HG02571 (cell line): ENCODE results near the gene PTGER2.

Experiments used
- ATAC-seq: cut with Tn5 transposase; IDR thresholded peaks from one replicate; pipeline ENCODE4 v1.9.1; 2021; ENCODE audit warnings: mild to moderate bottlenecking, moderate library complexity; ENCODE audit not compliant: unreplicated experiment

PTGER2 gene, protein sequence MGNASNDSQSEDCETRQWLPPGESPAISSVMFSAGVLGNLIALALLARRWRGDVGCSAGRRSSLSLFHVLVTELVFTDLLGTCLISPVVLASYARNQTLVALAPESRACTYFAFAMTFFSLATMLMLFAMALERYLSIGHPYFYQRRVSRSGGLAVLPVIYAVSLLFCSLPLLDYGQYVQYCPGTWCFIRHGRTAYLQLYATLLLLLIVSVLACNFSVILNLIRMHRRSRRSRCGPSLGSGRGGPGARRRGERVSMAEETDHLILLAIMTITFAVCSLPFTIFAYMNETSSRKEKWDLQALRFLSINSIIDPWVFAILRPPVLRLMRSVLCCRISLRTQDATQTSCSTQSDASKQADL

DNA sequence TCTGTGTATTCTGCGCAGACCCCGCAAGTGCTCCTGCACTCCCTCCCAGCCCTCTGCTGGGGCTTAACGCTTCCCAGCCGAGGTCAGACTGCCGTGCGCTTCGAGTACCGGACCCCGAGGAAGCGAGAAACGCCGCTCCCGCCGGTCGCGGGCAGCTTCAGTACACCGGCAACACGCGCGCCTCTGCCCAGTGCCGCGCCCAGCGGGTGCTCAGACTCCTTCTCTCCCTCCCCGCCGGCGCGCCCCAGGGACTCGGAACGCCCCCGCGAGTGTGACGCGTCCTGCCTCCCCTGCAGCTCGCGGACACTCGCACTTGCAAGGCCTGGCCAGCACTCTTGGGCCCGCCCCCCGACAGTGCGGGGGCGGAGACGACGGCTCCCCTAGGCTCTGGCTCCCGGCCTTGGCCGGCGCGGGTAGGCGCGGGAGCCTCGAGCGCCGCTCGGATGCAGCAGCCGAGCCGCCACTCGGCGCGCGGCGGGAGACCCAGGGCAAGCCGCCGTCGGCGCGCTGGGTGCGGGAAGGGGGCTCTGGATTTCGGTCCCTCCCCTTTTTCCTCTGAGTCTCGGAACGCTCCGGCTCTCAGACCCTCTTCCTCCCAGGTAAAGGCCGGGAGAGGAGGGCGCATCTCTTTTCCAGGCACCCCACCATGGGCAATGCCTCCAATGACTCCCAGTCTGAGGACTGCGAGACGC, at the start of gene PTGER2:
Gene PTGER2 (plus strand): TSS at position 410 of the 692 bp plus-strand sequence. CDS start 237 bp downstream, at position 647.
- peak; percentile 49 for ATAC-seq

DNA sequence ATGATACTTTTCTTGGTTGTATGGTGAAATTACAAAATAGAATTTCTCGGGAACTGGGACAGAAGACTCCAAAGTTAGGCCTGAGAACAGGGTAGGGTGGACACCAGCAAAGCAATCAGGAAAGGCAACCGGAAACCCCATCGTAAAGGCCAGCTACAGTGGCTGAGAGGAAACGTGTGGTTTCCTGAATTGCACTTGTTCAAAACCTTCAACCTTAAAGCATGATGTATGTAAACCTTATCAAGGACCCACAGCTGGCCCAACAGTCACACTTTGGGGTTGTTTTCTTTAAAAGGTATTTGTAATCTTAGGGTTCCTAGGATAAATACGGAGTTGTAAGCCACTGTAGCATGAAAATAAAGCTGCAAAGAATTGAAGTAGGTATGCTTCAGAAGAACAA, 48.9 kb upstream of the PTGER2 start:
- no peak for ATAC-seq

DNA sequence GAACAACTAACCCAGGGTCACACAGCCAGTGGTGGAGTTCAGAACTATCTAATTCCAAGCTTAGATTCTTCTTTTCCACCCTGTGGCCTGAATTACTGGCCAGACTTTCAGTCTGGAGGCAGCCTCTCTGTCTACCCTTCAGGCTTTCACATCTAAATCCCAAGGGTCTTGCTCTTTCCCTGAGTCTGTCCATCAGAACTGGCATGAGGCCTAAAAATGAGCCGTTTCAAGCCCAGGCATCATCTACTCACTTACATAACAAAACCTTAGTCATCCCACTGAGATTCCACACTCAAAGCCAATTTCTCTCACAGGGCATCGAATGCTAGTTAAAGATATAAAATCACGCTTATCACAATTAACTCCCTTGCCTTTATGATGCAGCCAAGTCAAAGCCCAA, 47.9 kb upstream of the PTGER2 start:
- no peak for ATAC-seq

DNA sequence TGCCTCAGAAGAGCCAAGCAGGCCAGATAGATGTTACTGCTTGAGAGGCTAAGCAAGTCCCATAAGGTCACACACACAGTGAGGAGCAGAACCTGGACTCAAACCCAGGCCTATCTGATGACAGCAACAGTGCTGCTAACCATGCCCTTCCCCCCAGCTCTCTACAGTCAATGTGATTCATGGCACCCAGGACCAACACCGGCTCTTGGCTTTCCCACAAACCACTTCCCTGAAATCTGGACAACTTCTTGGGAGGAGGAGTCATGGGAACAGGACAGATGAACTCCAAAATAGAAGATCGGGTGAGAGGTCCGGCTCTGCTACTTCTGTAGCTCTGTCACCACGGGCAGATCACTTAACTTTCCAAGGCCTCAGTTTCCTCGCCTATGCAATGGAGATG, 47.3 kb upstream of the PTGER2 start:
- ATAC-seq: no peak

DNA sequence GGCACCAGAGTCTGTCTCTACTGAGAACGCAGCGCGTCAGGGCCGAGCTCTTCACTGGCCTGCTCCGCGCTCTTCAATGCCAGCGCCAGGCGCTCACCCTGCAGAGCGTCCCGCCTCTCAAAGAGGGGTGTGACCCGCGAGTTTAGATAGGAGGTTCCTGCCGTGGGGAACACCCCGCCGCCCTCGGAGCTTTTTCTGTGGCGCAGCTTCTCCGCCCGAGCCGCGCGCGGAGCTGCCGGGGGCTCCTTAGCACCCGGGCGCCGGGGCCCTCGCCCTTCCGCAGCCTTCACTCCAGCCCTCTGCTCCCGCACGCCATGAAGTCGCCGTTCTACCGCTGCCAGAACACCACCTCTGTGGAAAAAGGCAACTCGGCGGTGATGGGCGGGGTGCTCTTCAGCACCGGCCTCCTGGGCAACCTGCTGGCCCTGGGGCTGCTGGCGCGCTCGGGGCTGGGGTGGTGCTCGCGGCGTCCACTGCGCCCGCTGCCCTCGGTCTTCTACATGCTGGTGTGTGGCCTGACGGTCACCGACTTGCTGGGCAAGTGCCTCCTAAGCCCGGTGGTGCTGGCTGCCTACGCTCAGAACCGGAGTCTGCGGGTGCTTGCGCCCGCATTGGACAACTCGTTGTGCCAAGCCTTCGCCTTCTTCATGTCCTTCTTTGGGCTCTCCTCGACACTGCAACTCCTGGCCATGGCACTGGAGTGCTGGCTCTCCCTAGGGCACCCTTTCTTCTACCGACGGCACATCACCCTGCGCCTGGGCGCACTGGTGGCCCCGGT, 46.4 kb upstream of the PTGER2 start, which contains the start of gene PTGDR:
Gene PTGDR (plus strand): TSS at position 198 of the 778 bp plus-strand sequence. CDS start 117 bp downstream, at position 315.
- no peak for ATAC-seq

DNA sequence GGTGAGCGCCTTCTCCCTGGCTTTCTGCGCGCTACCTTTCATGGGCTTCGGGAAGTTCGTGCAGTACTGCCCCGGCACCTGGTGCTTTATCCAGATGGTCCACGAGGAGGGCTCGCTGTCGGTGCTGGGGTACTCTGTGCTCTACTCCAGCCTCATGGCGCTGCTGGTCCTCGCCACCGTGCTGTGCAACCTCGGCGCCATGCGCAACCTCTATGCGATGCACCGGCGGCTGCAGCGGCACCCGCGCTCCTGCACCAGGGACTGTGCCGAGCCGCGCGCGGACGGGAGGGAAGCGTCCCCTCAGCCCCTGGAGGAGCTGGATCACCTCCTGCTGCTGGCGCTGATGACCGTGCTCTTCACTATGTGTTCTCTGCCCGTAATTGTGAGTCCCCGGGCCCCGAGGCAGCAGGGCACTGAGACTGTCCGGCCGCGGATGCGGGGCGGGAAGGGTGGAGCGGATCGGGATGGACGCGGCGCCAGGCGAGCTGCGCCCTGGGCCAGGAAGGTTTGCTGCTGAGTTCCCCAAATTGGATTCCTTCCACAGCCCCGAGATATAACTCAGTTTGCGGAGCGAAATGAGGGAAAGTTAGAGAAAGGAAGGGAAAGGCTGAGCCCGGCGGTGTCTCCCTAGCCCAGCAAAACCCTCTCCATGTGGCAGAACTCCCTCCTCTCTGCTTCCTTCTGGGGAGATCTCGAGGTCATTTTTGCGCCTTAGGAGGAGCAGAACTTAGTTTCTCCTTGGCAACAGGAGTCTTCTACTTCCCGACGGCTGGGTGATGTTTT, 45.6 kb upstream of the PTGER2 start:
- no peak for ATAC-seq

DNA sequence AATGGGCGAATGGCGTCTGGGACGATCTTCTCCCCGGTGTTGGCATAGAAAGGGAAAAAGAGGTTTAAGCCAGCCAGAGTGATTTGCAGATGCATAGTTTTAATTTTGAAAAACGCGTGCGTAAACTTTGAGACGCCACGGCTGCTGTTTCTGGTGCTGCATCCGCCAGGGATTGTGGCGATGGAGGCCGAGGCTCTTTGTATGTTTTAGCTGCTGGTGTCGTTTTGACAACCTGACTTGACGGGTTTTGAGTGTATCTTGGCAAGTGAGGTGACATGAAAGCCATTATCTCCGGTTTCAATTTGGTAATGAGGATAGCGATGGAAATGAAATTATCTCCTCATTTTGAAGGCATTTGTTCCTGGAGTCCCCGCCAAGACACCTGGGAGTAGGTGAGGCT, 45.0 kb upstream of the PTGER2 start:
- no peak for ATAC-seq

DNA sequence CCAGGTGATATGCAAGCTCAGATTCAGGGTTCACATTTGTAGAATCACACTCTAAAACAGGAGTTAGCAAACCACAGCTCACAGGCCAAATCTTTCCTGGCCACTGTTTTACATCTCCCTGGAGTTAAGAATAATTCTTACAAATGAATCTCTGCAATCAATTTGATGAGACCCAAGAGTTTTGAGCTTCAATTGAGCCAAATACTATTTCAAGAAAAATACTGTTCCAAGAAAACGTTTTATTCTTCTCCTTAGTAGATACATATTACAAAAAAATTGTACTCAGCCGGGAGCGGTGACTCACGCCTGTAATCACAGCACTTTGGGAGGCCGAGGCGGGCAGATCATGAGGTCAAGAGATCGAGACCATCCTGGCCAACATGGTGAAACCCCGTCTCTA, 44.1 kb upstream of the PTGER2 start:
- ATAC-seq: no peak

DNA sequence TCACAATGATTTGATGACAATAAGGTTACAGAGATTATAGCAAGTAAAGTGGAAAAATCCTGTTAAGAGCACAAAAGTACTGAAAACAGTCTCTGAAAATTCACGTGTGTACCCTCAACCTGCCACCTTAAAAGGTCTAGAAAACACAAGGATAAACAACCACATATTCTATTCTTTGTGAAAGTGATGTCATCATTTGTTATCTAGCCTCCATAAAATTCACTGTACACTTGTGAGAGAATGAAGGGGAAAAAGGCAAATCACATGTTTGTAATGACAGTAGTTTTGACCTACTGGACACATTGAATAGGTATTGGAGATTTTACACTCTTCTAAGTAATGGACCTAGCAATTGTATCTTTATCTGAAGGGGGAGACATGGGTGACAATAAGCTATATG, 42.6 kb upstream of the PTGER2 start:
- no peak for ATAC-seq

DNA sequence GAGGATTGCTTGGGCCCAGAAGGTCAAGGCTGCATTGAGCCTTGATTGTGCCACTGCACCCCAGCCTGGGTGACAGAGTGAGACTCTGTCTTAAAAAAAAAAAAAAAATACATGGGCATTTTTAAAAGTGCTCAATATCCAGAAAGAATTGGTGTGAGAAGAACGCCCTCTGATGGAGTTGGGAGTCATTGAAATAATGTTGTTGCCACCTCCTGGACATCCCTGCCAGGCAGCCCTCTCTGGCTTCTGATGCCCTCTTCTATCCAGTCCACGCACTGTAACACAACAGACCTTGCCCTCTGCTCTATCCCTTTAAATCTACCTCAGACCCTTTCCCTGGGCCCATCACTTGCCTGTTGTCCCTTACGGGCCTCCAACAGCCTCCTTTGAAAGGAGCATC, 41.7 kb upstream of the PTGER2 start:
- ATAC-seq: no peak

DNA sequence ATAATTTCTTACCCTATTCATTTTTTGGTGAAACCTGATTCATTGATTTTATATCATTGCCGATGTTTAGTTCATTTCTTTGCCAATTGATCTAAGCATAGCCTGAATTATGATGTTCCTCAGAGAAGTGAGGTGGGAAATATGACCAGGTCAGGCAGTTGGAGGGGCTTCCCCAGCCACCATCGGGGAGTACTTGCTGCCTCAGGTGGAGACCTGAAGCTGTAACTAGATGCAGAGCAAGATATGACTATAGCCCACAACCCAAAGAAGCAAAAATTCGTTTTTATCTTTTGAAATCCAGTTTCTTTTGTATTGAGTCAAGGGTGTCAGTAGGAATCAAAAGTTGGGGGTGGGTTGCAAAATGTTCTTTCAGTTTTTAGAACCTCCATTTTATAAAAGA, 38.7 kb upstream of the PTGER2 start:
- ATAC-seq: no peak

DNA sequence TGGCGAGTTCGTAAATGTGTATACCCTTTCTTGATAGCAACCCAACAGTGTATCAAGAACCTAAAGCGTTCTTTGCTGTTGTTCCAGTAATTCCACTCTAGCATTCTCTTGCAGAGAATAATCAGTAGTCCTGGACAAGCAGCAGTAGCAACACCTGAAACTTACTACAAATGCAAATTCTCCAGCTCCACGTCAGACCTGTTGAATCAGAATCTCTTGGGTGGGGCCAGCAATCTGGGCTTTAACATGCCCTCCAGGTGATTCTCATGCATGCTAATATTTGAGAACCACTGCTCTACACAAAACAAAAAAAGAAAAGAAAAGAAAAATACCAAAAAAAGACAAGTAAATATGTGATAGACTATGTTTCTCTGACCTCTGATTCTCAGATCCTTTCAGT, 36.6 kb upstream of the PTGER2 start:
- no peak for ATAC-seq

DNA sequence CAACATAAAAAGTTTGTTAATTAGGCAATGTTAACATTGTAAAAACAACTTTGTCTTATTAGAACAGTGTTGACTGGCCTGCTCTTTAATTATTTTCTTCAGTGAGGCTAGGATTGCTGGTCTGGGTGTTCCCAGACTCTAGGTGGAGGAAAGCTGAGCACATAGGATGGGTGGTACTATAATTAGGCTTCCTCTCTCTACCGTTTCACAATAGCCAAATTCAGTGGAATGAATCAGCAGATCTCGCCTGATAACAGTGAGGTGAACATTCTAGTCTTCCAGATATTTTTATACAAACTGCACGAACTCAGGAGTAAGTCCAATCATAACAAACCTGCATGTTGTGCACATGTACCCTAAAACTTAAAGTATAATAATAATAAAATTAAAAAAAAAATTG, 34.7 kb upstream of the PTGER2 start:
- ATAC-seq: no peak

DNA sequence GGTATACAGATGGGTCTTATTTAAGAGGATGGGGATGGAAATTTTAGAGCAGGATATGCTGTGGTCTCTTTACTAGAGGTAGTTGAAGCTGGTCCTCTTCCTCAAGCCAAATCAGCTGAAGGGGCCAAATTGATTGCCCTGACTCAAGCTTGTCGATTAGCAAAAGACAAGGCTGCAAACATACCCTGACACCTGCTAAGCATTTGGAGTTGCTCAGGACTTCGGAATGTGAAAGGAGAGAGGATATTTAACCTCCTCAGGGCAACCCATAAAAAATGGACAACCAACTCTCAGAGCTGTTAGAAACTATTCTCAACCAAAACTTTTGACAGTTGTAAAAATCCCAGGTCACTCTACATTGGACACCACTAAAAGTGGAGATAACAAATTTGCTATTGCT, 31.0 kb upstream of the PTGER2 start:
- no peak for ATAC-seq

DNA sequence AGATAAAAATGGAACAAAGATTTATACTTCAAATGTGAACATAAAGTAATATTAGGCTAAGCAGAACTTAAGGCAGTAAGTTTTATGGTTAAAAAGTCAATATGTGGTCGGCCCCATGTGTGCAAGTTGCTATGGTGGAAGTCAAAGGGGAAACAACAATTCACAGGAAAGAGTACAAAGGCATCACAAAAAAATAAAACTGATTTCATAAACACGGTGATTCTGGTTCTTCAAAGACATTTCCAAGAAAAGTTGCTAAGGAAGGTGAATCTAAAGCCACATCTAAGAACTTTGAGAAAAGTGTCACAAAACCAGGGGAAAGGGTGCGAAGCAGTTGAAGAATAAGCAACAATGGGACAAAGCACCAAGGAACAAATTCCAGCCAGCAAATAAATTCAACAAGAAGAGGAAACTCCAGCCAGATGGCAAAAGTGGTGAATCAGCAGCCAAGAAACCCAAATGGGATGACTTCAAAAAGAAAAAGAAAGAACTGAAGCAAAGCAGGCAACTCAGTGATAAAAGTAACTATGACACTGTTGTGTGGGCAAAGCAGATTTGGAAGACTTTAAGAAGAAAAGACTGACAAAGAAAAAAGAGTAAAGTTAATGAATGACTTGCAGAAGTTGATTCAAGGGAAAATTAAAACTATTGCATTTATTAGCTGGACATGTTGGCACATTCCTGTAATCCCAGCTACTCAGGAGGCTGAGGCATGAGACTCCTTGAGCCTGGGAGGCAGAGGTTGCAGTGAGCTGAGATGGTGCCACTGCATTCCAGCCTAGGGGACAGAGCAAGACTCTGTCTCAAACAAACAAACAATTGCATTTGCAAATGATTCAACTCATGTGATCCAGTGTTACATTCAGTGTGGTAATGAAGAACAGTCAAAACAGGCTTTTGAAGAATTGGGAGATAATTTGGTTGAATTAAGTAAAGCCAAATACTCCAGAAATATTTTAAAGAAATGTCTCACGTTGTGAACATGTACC, 27.2 kb upstream of the PTGER2 start:
- no peak for ATAC-seq

DNA sequence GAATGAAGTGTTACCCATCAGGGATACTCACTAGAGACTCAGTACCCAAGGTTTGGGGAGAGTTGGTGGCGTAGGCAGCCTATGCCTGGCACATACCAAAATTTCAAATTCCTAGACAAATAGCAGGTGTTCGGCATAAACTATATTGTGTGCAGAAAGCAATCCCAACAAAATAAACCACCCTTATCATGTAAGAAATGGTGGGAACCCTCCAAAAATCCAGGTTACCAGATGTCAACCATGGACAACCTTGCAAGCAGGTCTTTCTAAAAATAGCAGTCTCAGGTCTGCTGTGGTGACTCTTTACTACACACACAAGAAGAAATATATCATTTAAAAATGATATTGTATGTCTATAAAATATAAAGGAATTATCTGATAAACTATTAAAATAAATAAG, 17.7 kb upstream of the PTGER2 start:
- no peak for ATAC-seq

DNA sequence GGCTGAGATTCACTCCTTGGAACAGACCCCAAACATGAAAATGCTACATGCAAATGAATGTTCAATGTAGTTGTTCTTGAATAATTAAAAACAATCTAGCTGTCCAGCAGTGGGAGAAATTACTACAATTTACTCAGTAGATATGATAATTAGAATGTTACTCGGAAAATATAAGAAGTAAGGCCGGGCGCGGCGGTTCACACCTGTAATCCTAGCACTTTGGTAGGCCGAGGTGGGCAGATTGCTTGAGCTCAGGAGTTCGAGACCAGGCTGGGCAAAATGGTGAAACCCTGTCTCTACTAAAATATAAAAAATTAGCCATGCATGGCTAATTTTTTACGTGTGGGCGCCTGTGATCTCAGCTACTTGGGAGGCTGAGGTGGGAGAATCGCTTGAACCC, 15.3 kb upstream of the PTGER2 start:
- ATAC-seq: no peak

DNA sequence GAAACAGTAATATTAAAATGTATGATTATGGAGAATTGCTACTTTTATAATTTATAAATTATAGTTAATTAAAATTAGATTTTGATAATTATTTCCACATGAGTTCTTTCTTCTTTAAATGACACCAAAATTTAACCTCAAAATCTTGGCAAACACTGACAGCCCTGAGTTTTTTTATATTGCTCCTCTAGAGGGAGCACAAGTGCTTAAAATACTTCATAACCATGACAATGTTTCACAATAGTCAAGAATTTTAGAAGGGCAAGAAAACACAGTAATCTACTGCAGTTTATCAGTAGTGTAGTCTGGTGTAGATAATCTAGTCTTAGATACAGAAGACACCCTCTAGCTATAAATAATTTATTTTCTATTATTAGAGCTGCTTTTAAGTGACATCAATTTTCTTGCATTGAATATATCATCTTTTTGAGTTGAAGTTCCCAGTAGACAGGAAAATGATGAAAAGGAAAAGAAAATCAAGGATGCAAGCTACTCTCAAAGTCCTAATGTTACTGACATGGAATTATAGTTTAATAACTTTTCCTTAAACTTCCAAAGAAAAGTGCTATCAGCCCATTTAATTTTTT, 14.3 kb upstream of the PTGER2 start:
- no peak for ATAC-seq

DNA sequence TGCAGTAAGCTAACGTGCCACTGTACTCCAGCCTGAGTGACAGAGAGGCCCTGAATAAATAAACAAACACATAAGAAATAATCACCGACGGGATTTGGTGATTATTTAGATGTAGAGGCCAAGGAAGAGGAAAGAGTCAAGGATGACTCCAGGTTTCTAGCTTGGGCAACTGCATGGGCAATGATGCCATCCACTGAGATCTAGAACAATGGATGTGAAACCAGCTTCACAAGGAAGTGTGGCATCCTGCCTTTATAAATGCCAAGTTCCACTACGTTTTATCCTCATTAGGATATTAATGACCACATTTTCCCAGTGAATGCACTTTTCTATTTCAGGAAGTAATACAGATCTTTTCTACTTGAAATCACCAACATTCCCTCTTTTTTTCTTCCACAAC, 10.9 kb upstream of the PTGER2 start:
- ATAC-seq: no peak
